Stomach (tissue), 9 donors: Measurements from ENCODE around the gene IL2RG. TPM values are rescaled to one million over a fixed set of nuclear protein-coding genes. Genes with fewer than 3 reads are reported as not detected.
A peak's percentile ranks its signal among the peaks of the same experiment; 100 is the strongest.

ENCODE experiments used
- DNase-seq, 2 donors: peaks; one replicate each; pipeline versions ENCODE4 v3.0.0 to v3.0.0-alpha.2; 2013 to 2019
- H3K27ac ChIP-seq, 5 donors: fragments of 200-600 bp in 4 of 5; sonication (generic) in 4 of 5; one replicate each; pipeline ENCODE4 v1.5.1; 2013 to 2019; ENCODE audit warnings: mild to moderate bottlenecking in 1 of 5, moderate library complexity in 1 of 5
- H3K27me3 ChIP-seq, 3 donors: fragments of 200-600 bp; sonication (generic); one replicate each; pipeline ENCODE4 v1.5.1; 2017 to 2019; ENCODE audit warnings: mixed run types in 1 of 3
- H3K36me3 ChIP-seq, 4 donors: fragments of 200-600 bp; sonication (generic); 1 replicate in 3 of 4; 2 replicates in 1 of 4; pipeline ENCODE4 v1.5.1; 2016 to 2019
- H3K4me1 ChIP-seq, 4 donors: fragments of 200-600 bp; sonication (generic); one replicate each; pipeline ENCODE4 v1.5.1; 2016 to 2019
- H3K4me3 ChIP-seq, 4 donors: fragments of 200-600 bp; sonication (generic) in 3 of 4; one replicate each; pipeline ENCODE4 v1.5.1; 2016 to 2019; ENCODE audit warnings: mild to moderate bottlenecking in 1 of 4
- H3K9me3 ChIP-seq, 4 donors: fragments of 200-600 bp; sonication (generic); one replicate each; pipeline ENCODE4 v1.5.1; 2016 to 2019
- CTCF ChIP-seq, 7 experiments: fragments of 450-650 bp in 4 of 7; fragments of 200-600 bp in 3 of 7; sonication (generic) in 3 of 7; IDR thresholded peaks; one replicate each; pipeline ENCODE4 v1.5.1; 2016 to 2019; ENCODE audit warnings: antibody characterized with exemption in 7 of 7, control low read depth in 2 of 7, mild to moderate bottlenecking in 1 of 7
- EP300 ChIP-seq: sonication (generic); formaldehyde crosslinking; IDR thresholded peaks from one replicate; pipeline ENCODE4 v1.6.1; 2017; ENCODE audit warnings: antibody characterized with exemption
- POLR2A ChIP-seq, 4 donors: fragments of 450-650 bp; IDR thresholded peaks; one replicate each; pipeline ENCODE4 v1.6.1; 2016; ENCODE audit warnings: antibody characterized with exemption in 4 of 4, control low read depth in 2 of 4, mild to moderate bottlenecking in 1 of 4, moderate library complexity in 1 of 4
- POLR2AphosphoS5 ChIP-seq, 3 donors: sonication (generic); formaldehyde crosslinking; IDR thresholded peaks; one replicate each; pipeline ENCODE4 v1.6.1; 2016; ENCODE audit warnings: antibody characterized with exemption in 3 of 3
- WGBS, 5 donors: extraction: QIAGEN DNeasy Blood & Tissue Kit in 3 of 5; methylation state at CpG; one replicate each; pipeline versions ENCODE4 v1.1.5 to v1.1.7; 2013 to 2018; 5-methylcytosine and 5-hydroxymethylcytosine counted together
- intact Hi-C: fragments of 100-400 bp; cut with DNase I; formaldehyde crosslinking; loops from one replicate; pipeline ENCODE4 v1.15.1; 2023; ENCODE audit warnings: low total_unique reads
- polyA plus RNA-seq, 3 donors: library from polyadenylated mRNA; stranded (reverse); fragments of 200-250 nt; gene quantifications; one replicate each; pipeline ENCODE4 v1.2.3, GENCODE V29; 2013
- total RNA-seq, 5 donors: library from RNA; depleted of rRNA; stranded (reverse); fragments of >200 nt; gene quantifications; one replicate each; pipeline versions ENCODE4 v1.1.0 to v1.2.3, GENCODE V29; 2014 to 2016
- donor health status: healthy with polysubstance abuse.
- donor health status: Bipolar disorder and iron deficiency.
- donor health status: healthy.

Gene IL2RG
- total and polyA plus RNA-seq, 8 donors = 0.89 to 11.2 (median 9.0) TPM

GRCh38 chrX:71082124-71082647, 29.2 kb downstream of the IL2RG start:
- Histone ChIP-seq H3K4me3 (no peak overlapping the region), H3K9me3 (no peaks in the 10 kb centered on the region), H3K27me3 (no peaks in the 10 kb centered on the region), H3K4me1 (no peaks in the 10 kb centered on the region), H3K27ac (no peak overlapping the region), H3K36me3 (no peaks in the 10 kb centered on the region)
- WGBS, 5 donors = 72 to 85% (median 80%) methylated on average over 5 of the region's 5 CpGs
- TF ChIP-seq POLR2A (IDR thresholded peaks at IDR 0.05) (no peak), POLR2AphosphoS5 (IDR thresholded peaks at IDR 0.05) (no peak), EP300 (no peak), CTCF (IDR thresholded peaks at IDR 0.05) (no peak)
- intact Hi-C loops = no loop called here
- no peak for DNase-seq

GRCh38 chrX:71081330-71082123, 29.9 kb downstream of the IL2RG start:
- intact Hi-C loops = no loop called here
- 28 to 50% (median 37%) methylated on average over 3 of the region's 3 CpGs for WGBS, 5 donors

GRCh38 chrX:71070531-71070930, 40.8 kb downstream of the IL2RG start:
- Histone ChIP-seq H3K36me3 (no peaks in the 10 kb centered on the region), H3K4me1 (peaks cover 0 to 17% (median 6%) of the 10 kb centered on the region in 4 donors), H3K27ac (no peak overlapping the region), H3K9me3 (no peaks in the 10 kb centered on the region), H3K27me3 (peaks cover 0 to 4% (median 0%) of the 10 kb centered on the region in 3 donors), H3K4me3 (no peak overlapping the region)
- 47 to 70% (median 53%) methylated on average over 5 of the region's 5 CpGs for WGBS, 5 donors
- intact Hi-C loops = no loop called here
- no peak for TF ChIP-seq EP300
- DNase-seq = no peak

More at GRCh38 chrX:71081330-71082123, 29.9 kb downstream of the IL2RG start:
- no peaks in the 10 kb centered on the region for H3K4me1 ChIP-seq
- TF ChIP-seq CTCF (IDR thresholded peaks at IDR 0.05) (no peak), EP300 (no peak), POLR2A (IDR thresholded peaks at IDR 0.05) (no peak), POLR2AphosphoS5 (IDR thresholded peaks at IDR 0.05) (no peak)
- no peaks in the 10 kb centered on the region for H3K9me3 ChIP-seq
- peaks cover 0 to 2% (median 0%) of the 10 kb centered on the region in 3 donors for H3K27me3 ChIP-seq
- no peaks in the 10 kb centered on the region for H3K36me3 ChIP-seq
- no peak overlapping the region for H3K4me3 ChIP-seq
- DNase-seq = peak in 1 of 2 donors; percentile 29
- H3K27ac ChIP-seq = no peak overlapping the region

GRCh38 chrX:71068044-71068918, 43.1 kb downstream of the IL2RG start, which contains the start of gene SNX12:
Gene SNX12 (minus strand): TSS chrX:71068334. CDS start chrX:71068306, 28 bp downstream.
- intact Hi-C loops = no loop called here
- peaks cover 0 to 17% (median 6%) of the 10 kb centered on the region in 4 donors for H3K4me1 ChIP-seq
- H3K27ac ChIP-seq = peak within 1 kb of the TSS; percentile 81 to 90 (median 84)
- H3K27me3 ChIP-seq = peaks cover 0 to 4% (median 0%) of the 10 kb centered on the region in 3 donors
- H3K4me3 ChIP-seq = peak within 1 kb of the TSS; percentile 54 to 63 (median 59)
- TF ChIP-seq EP300 (no peak), CTCF (IDR thresholded peaks at IDR 0.05) (peak in 2 of 7 experiments; percentile 23 to 24), POLR2AphosphoS5 (IDR thresholded peaks at IDR 0.05) (peak; percentile 28 to 83 (median 68))
- H3K9me3 ChIP-seq = no peaks in the 10 kb centered on the region
- no peaks in the 10 kb centered on the region for H3K36me3 ChIP-seq
- DNase-seq = peak; percentile 90 to 96
- WGBS, 5 donors = 1 to 38% (median 7%) methylated on average over 20 to 73 of the region's 73 CpGs
